Esophagus squamous epithelium (tissue), 4 donors: ENCODE measurements around the gene RPAP3.

ENCODE experiments used
- POLR2A ChIP-seq, 4 donors: fragments of 450-650 bp; IDR thresholded peaks; one replicate each; pipeline ENCODE4 v1.6.1; 2017; ENCODE audit warnings: antibody characterized with exemption in 4 of 4, mild to moderate bottlenecking in 4 of 4, moderate library complexity in 3 of 4
- TF ChIP-seq, protein P1 (sequence below), 6 experiments: fragments of 450-650 bp in 4 of 6; fragments of 200-600 bp in 2 of 6; sonication (generic) in 2 of 6; IDR thresholded peaks; one replicate each; pipeline ENCODE4 v1.5.1; 2016 to 2019; ENCODE audit warnings: antibody characterized with exemption in 6 of 6, mild to moderate bottlenecking in 4 of 6, moderate library complexity in 4 of 6

GRCh38 chr12:47736877-47737676 is 31.2 kb upstream of the RPAP3 start:
- no peak for TF ChIP-seq POLR2A (IDR thresholded peaks at IDR 0.05)
- TF ChIP-seq, protein P1, sequence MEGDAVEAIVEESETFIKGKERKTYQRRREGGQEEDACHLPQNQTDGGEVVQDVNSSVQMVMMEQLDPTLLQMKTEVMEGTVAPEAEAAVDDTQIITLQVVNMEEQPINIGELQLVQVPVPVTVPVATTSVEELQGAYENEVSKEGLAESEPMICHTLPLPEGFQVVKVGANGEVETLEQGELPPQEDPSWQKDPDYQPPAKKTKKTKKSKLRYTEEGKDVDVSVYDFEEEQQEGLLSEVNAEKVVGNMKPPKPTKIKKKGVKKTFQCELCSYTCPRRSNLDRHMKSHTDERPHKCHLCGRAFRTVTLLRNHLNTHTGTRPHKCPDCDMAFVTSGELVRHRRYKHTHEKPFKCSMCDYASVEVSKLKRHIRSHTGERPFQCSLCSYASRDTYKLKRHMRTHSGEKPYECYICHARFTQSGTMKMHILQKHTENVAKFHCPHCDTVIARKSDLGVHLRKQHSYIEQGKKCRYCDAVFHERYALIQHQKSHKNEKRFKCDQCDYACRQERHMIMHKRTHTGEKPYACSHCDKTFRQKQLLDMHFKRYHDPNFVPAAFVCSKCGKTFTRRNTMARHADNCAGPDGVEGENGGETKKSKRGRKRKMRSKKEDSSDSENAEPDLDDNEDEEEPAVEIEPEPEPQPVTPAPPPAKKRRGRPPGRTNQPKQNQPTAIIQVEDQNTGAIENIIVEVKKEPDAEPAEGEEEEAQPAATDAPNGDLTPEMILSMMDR (IDR thresholded peaks at IDR 0.05) = no peak
